Mucosa of stomach (tissue), 1 donor: Measurements from ENCODE around the gene DYNC1H1.
"Not testable (repeated sequence)": the region's sequence is repeated elsewhere in the genome, so short reads cannot be mapped to it uniquely, and the experiment has no call there.

Experiments used
- H3K27me3 ChIP-seq: one replicate; pipeline ENCODE4 v1.7.0; 2013; ENCODE audit warnings: mild to moderate bottlenecking, low read length; ENCODE audit not compliant: control insufficient read depth, insufficient read depth
- H3K36me3 ChIP-seq: one replicate; pipeline ENCODE4 v1.7.0; 2013; ENCODE audit warnings: low read length; ENCODE audit not compliant: control insufficient read depth, insufficient read depth
- H3K4me1 ChIP-seq: one replicate; pipeline ENCODE4 v1.7.0; 2013; ENCODE audit warnings: mild to moderate bottlenecking, low read length; ENCODE audit not compliant: control insufficient read depth, insufficient read depth
- H3K4me3 ChIP-seq: one replicate; pipeline ENCODE4 v1.7.0; 2013; ENCODE audit warnings: low read length
- H3K9ac ChIP-seq: one replicate; pipeline ENCODE4 v1.7.0; 2013; ENCODE audit warnings: mild to moderate bottlenecking, low read length, moderate library complexity
- H3K9me3 ChIP-seq: one replicate; pipeline ENCODE4 v1.7.0; 2013; ENCODE audit warnings: mild to moderate bottlenecking, low read length, moderate library complexity; ENCODE audit not compliant: control insufficient read depth
- donor health status: Pancreatic carcinoma.

The DYNC1H1 gene

DNA sequence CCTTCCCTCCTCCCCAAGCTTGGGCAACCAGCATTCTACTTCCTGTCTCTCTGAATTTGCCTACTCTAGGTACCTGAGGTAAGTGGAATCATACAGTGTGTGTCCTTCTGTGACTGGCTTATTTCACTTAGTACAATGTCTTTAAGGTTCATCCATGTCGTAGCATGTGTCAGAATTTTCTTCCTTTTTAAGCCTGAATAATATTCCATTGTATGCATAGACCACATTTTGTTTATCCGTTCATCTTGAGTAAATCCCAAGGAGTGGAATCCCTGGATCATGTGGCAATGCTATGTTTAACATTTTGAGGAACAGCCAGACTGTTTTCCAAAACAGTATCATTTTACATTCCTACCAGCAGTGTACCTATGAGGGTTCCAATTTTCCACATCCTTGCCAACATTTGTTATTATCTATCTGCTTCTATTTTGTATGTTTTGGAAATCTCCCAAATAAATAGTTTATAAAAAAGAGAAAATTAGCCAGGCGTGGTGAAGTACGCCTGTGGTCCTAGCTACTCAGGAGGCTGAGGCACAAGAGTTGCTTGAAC is 110.1 kb downstream of the DYNC1H1 start:
- H3K36me3 ChIP-seq: no peaks in the 10 kb centered on the region
- H3K4me3 ChIP-seq: no peak overlapping the region

GRCh38 chr14:102075155-102075554 is 110.8 kb downstream of the DYNC1H1 start:
- no peaks in the 10 kb centered on the region for H3K36me3 ChIP-seq
- H3K4me1 ChIP-seq: peaks cover 3% of the 10 kb centered on the region
- H3K9ac ChIP-seq: no peak overlapping the region
- no peaks in the 10 kb centered on the region for H3K9me3 ChIP-seq
- no peak overlapping the region for H3K4me3 ChIP-seq
- no peaks in the 10 kb centered on the region for H3K27me3 ChIP-seq

More for the DNA sequence above, 110.1 kb downstream of the DYNC1H1 start:
- H3K27me3 ChIP-seq: no peaks in the 10 kb centered on the region
- H3K9me3 ChIP-seq: no peaks in the 10 kb centered on the region
- H3K4me1 ChIP-seq: peaks cover 3% of the 10 kb centered on the region
- no peak overlapping the region for H3K9ac ChIP-seq

- no peaks in the 10 kb centered on the region for H3K9me3 ChIP-seq
- no peaks in the 10 kb centered on the region for H3K36me3 ChIP-seq
- H3K27me3 ChIP-seq: no peaks in the 10 kb centered on the region
- no peak overlapping the region for H3K9ac ChIP-seq
- no peak overlapping the region for H3K4me3 ChIP-seq
- no peaks in the 10 kb centered on the region for H3K4me1 ChIP-seq
Measured at GRCh38 chr14:102077382-102077709, 113.0 kb downstream of the DYNC1H1 start.

- H3K4me1 ChIP-seq, H3K9ac ChIP-seq, H3K36me3 ChIP-seq, H3K4me3 ChIP-seq, H3K9me3 ChIP-seq, H3K27me3 ChIP-seq: not testable (repeated sequence)
Measured at GRCh38 chr14:102078361-102078791, 114.0 kb downstream of the DYNC1H1 start.

GRCh38 chr14:102078831-102079699 is 114.7 kb downstream of the DYNC1H1 start:
- Histone ChIP-seq H3K4me3 (no peak overlapping the region), H3K9ac (no peak overlapping the region), H3K4me1 (peaks cover 1% of the 10 kb centered on the region), H3K27me3 (no peaks in the 10 kb centered on the region), H3K9me3 (no peaks in the 10 kb centered on the region), H3K36me3 (peaks cover 9% of the 10 kb centered on the region)

DNA sequence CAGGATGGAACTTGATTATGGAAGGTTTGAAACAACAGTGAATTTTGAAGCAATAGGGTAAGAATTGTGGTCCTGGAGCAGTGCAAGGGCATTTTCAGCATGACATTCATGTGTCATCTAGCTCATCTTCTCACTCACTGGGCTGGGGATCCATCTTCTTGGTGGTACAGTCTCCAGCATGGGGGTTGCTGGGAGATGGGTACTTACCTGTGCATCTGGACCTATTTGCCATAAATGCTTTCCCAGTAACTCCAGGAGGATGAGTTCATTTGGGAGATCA is 115.3 kb downstream of the DYNC1H1 start:
- Histone ChIP-seq H3K4me1 (peaks cover 7% of the 10 kb centered on the region), H3K4me3 (no peak overlapping the region), H3K27me3 (no peaks in the 10 kb centered on the region), H3K9me3 (no peaks in the 10 kb centered on the region), H3K36me3 (peaks cover 9% of the 10 kb centered on the region), H3K9ac (no peak overlapping the region)

- H3K36me3 ChIP-seq: peaks cover 9% of the 10 kb centered on the region
- peaks cover 15% of the 10 kb centered on the region for H3K4me1 ChIP-seq
- H3K27me3 ChIP-seq: no peaks in the 10 kb centered on the region
- no peak overlapping the region for H3K9ac ChIP-seq
- H3K9me3 ChIP-seq: no peaks in the 10 kb centered on the region
- H3K4me3 ChIP-seq: no peak overlapping the region
Measured at GRCh38 chr14:102080183-102081080, 116.1 kb downstream of the DYNC1H1 start.

DNA sequence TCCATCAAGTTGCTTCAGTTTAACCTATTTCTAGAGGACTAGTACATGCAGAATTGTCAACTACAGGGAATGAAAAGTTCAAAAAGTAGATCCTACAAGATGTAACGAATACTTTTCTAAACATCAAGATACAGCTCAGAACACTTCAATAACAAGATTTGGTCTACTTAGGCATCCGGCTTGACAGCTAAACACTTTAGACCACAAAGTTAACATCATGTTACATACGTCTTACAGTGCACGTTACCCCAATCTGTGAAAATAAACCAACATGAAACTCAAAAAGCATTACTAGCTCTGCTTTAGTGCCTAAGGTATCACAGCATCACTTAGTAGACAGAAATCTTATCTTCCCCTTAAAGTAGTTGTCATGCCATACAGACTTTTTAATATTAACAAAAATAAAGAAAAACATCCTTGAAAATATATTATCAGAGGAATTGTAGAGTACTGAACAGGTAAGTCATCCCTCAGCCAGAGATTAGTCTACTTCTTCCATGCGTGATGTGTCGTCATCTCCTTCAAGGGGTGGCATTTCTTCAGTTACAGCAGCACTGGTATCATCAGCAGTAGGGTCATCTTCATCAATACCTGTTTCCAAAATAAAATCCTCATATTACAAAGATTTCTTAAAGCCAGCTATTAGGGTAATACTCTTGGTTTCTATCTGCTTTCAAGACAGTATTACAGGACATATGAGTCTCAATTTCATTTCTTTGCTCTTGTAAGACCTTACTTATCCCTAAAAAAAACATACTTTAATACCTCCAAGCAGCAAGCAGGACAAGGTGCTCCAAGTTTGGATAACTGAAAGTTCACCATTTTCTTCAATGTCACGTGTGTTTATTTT is 117.1 kb downstream of the DYNC1H1 start:
- no peak overlapping the region for H3K4me3 ChIP-seq

GRCh38 chr14:102084522-102084921 is 120.1 kb downstream of the DYNC1H1 start:
- H3K9ac ChIP-seq: peak overlapping the region; percentile 97
- H3K4me3 ChIP-seq, H3K36me3 ChIP-seq, H3K27me3 ChIP-seq, H3K9me3 ChIP-seq: not testable (repeated sequence)
- H3K4me1 ChIP-seq: peaks cover 25% of the 10 kb centered on the region

More for the DNA sequence above, 117.1 kb downstream of the DYNC1H1 start:
- peaks cover 16% of the 10 kb centered on the region for H3K4me1 ChIP-seq
- H3K9me3 ChIP-seq: no peaks in the 10 kb centered on the region
- H3K36me3 ChIP-seq: peaks cover 9% of the 10 kb centered on the region
- H3K27me3 ChIP-seq: no peaks in the 10 kb centered on the region
- H3K9ac ChIP-seq: no peak overlapping the region

- H3K4me3 ChIP-seq: no peak overlapping the region
- H3K9ac ChIP-seq: peak overlapping the region; percentile 97
Measured at GRCh38 chr14:102084931-102085330, 120.6 kb downstream of the DYNC1H1 start.

DNA sequence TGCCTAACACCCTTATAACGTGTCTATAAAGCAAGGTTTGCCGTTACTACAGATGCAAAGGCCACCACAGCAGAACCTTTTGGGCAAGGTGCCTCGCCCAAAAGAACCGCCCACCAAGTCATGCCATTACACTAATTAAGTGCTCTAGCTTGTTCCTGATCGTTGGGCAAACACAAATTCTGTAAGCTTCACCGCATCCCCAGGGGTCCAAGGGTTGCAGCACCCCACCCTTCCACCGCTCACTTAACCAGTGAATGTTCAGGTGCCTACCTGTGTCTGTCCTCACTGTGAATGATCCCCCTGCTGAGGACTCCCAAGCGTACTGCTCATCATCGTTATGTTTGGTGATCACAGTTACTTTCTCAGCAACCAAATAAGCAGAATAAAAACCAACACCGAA is 121.1 kb downstream of the DYNC1H1 start:
- Histone ChIP-seq H3K27me3 (no peaks in the 10 kb centered on the region), H3K9ac (peak overlapping the region; percentile 97), H3K4me3 (peak overlapping the region; percentile 65), H3K4me1 (peaks cover 25% of the 10 kb centered on the region), H3K36me3 (peaks cover 9% of the 10 kb centered on the region), H3K9me3 (no peaks in the 10 kb centered on the region)

More at GRCh38 chr14:102084931-102085330, 120.6 kb downstream of the DYNC1H1 start:
- Histone ChIP-seq H3K4me1 (peaks cover 25% of the 10 kb centered on the region), H3K36me3 (peaks cover 9% of the 10 kb centered on the region), H3K9me3 (no peaks in the 10 kb centered on the region), H3K27me3 (no peaks in the 10 kb centered on the region)
